ENCODE data around the gene MAOA.

Gene MAOA

GRCh38 chrX:43743100-43743822 is 87.2 kb downstream of the MAOA start:
- POLR2A ChIA-PET (ENCODE audit: low non-redundant PET): no interaction called here
- no peak overlapping the region for H3K27ac ChIP-seq
- CTCF ChIA-PET: no interaction called here
- no peak for TF ChIP-seq CTCF (conservative IDR thresholded peaks at IDR 0.05; ENCODE audit: low read depth)
- DNase-seq (ENCODE audit: low spot score): no peak

- H3K27ac ChIP-seq: no peak overlapping the region
- CTCF ChIA-PET: interaction anchor here (0.6 kb wide), 1 partner anchor 1874 kb away, joined by 5 read pairs; no protein-coding TSS in a partner anchor
- POLR2A ChIA-PET (ENCODE audit: low non-redundant PET): no interaction called here
- no peak for DNase-seq (ENCODE audit: low spot score)
- no peak for TF ChIP-seq CTCF (conservative IDR thresholded peaks at IDR 0.05; ENCODE audit: low read depth)
Measured at GRCh38 chrX:43744284-43744683, 88.2 kb downstream of the MAOA start.

- no peak for TF ChIP-seq CTCF (conservative IDR thresholded peaks at IDR 0.05; ENCODE audit: low read depth)
- POLR2A ChIA-PET (ENCODE audit: low non-redundant PET): no interaction called here
- CTCF ChIA-PET: no interaction called here
- DNase-seq (ENCODE audit: low spot score): no peak
- no peak overlapping the region for H3K27ac ChIP-seq
Measured at GRCh38 chrX:43745938-43746721, 90.0 kb downstream of the MAOA start.

GRCh38 chrX:43747476-43747875 is 91.4 kb downstream of the MAOA start:
- ChIA-PET POLR2A (ENCODE audit: low non-redundant PET) (no interaction called here), CTCF (no interaction called here)
- DNase-seq (ENCODE audit: low spot score): no peak
- TF ChIP-seq CTCF (conservative IDR thresholded peaks at IDR 0.05; ENCODE audit: low read depth): no peak
- no peak overlapping the region for H3K27ac ChIP-seq

- no peak overlapping the region for H3K27ac ChIP-seq
- peak; percentile 48 for DNase-seq (ENCODE audit: low spot score)
- ChIA-PET CTCF (interaction anchor here (0.5 to 0.8 kb wide), 3 partner anchors 93 to 187 kb away, joined by 3 to 8 read pairs (median 5); no protein-coding TSS in a partner anchor), POLR2A (ENCODE audit: low non-redundant PET) (no interaction called here)
- TF ChIP-seq CTCF (conservative IDR thresholded peaks at IDR 0.05; ENCODE audit: low read depth): peak; percentile 38; the same call in 1 of the 2 replicates
Measured at GRCh38 chrX:43750248-43750676, 94.2 kb downstream of the MAOA start.

GRCh38 chrX:43753637-43754036 is 97.5 kb downstream of the MAOA start:
- no peak overlapping the region for H3K27ac ChIP-seq
- CTCF ChIA-PET: no interaction called here
- DNase-seq (ENCODE audit: low spot score): peak; percentile 0
- TF ChIP-seq CTCF (conservative IDR thresholded peaks at IDR 0.05; ENCODE audit: low read depth): no peak
- POLR2A ChIA-PET (ENCODE audit: low non-redundant PET): no interaction called here

All from RWPE1 (cell line).